Measurements from ENCODE around the gene LRRC66. TPM values are rescaled to one million over a fixed set of nuclear protein-coding genes. Genes with fewer than 3 reads are reported as not detected.

The LRRC66 gene
- total and polyA plus RNA-seq, 7 donors, result 0.36 to 3.9 (median 1.6) TPM

- H3K4me1 ChIP-seq, result peaks cover 0 to 11% (median 5%) of the 10 kb centered on the region in 4 donors
- peak overlapping the region in 1 of 4 donors; percentile 8 for H3K27ac ChIP-seq
- H3K9me3 ChIP-seq, result peaks cover 0 to 3% (median 0%) of the 10 kb centered on the region in 4 donors
- DNase-seq, result no peak
- no peak for TF ChIP-seq EP300 (IDR thresholded peaks at IDR 0.05)
- TF ChIP-seq POLR2A (IDR thresholded peaks at IDR 0.05), result no peak
- TF ChIP-seq, protein P1, sequence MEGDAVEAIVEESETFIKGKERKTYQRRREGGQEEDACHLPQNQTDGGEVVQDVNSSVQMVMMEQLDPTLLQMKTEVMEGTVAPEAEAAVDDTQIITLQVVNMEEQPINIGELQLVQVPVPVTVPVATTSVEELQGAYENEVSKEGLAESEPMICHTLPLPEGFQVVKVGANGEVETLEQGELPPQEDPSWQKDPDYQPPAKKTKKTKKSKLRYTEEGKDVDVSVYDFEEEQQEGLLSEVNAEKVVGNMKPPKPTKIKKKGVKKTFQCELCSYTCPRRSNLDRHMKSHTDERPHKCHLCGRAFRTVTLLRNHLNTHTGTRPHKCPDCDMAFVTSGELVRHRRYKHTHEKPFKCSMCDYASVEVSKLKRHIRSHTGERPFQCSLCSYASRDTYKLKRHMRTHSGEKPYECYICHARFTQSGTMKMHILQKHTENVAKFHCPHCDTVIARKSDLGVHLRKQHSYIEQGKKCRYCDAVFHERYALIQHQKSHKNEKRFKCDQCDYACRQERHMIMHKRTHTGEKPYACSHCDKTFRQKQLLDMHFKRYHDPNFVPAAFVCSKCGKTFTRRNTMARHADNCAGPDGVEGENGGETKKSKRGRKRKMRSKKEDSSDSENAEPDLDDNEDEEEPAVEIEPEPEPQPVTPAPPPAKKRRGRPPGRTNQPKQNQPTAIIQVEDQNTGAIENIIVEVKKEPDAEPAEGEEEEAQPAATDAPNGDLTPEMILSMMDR (IDR thresholded peaks at IDR 0.05), result no peak
- peak in 1 of 4 donors; percentile 23 for TF ChIP-seq POLR2AphosphoS5 (IDR thresholded peaks at IDR 0.05)
- 21 to 59% methylated on average over 4 of the region's 4 CpGs for WGBS, 2 donors
- no peaks in the 10 kb centered on the region for H3K27me3 ChIP-seq
- H3K4me3 ChIP-seq, result no peak overlapping the region
- no peaks in the 10 kb centered on the region for H3K36me3 ChIP-seq
- intact Hi-C loops (cut with DNase I), result no loop called here
These were observed 56.2 kb downstream of the LRRC66 start for GRCh38 chr4:51963841-51964517.

DNA sequence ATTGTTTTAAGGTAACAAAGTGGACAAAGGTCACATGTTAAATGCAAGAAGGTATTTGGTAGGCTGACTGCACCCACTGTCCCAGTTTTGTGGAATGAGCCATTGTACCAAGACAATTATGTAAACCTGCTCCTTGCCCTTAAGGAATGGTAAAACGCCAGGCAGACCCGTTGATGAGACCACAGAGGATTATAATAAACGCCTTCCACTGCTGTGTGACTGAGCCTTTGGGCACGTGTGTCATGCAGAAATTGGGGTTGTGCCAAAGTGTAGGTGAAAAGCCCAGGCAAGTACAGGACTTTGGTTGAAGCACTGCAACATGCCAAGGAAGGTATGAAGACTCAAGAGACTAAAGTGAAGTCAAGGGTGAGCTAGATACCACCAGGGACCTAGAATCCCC is 59.7 kb downstream of the LRRC66 start:
- Histone ChIP-seq H3K27ac (no peak overlapping the region), H3K4me1 (peaks cover 0 to 11% (median 5%) of the 10 kb centered on the region in 4 donors), H3K4me3 (no peak overlapping the region), H3K36me3 (no peaks in the 10 kb centered on the region), H3K27me3 (no peaks in the 10 kb centered on the region), H3K9me3 (no peaks in the 10 kb centered on the region)
- intact Hi-C loops (cut with DNase I), result no loop called here
- TF ChIP-seq POLR2A (IDR thresholded peaks at IDR 0.05), result no peak
- TF ChIP-seq POLR2AphosphoS5 (IDR thresholded peaks at IDR 0.05), result no peak
- no peak for TF ChIP-seq EP300 (IDR thresholded peaks at IDR 0.05)
- TF ChIP-seq, protein P1 (IDR thresholded peaks at IDR 0.05), result no peak
- 10 to 56% methylated on average over 4 of the region's 4 CpGs for WGBS, 2 donors
- no peak for DNase-seq

DNA sequence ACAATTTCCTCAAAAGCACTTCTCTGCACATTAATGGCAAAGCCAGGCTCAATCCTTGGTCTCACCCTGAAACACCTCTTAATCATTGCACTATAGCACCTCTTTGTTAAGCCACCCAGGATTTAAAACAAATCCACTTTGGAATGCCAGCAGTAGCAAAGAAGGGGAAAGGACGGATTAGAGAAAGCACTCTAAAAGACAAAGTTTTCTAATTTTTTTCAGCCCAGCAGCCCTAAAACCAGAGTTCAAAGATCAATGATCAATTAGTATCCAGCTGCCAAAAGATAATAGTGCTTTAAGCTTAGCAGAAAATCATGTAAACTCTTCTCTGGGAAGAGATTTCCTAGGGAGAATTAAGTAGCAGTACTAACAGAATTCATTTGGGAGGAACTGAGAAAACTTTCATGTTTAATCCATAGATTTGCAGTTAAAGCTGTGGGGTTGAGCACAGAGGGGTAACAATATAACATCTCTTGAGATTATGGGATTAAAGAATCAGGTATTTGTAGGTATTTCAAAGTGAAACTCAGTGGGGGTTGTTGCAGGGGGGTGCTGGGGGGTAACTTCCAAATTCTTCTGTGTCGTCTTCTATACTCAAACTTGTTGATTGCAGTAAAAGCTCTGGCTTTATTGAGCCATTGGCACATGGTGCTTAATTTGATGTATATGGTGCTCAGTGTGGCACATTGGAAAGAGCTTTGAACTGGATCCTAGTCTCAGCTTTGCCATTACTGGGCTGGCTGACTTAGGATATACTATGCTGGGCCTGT is 61.8 kb downstream of the LRRC66 start:
- DNase-seq, result no peak
- Histone ChIP-seq H3K4me1 (no peaks in the 10 kb centered on the region), H3K9me3 (no peaks in the 10 kb centered on the region), H3K27me3 (no peaks in the 10 kb centered on the region), H3K4me3 (no peak overlapping the region), H3K36me3 (no peaks in the 10 kb centered on the region), H3K27ac (no peak overlapping the region)
- TF ChIP-seq EP300 (IDR thresholded peaks at IDR 0.05) (no peak), POLR2AphosphoS5 (IDR thresholded peaks at IDR 0.05) (no peak), POLR2A (IDR thresholded peaks at IDR 0.05) (no peak)
- TF ChIP-seq, protein P1 (IDR thresholded peaks at IDR 0.05), result no peak
- 78 to 92% methylated on average over 2 of the region's 2 CpGs for WGBS, 2 donors
- intact Hi-C loops (cut with DNase I), result no loop called here

Small RNAs within 50 kb of the gene (small RNA-seq; reads per million reads assigned to genes)
- gene AC104784.1, result 0 reads per million in 3 donors

Other genes with a start within 250 kb of the LRRC66 start
- gene DCUN1D4, start 177.2 kb downstream of the LRRC66 start, total RNA-seq, result 10 to 100 TPM; 48.6 to 76.2 (median 62.3) TPM
- 10 to 100 TPM in 1 of 3 donors, 1 to 10 TPM in 2; 9.6 to 10.7 (median 9.9) TPM for gene DCUN1D4, start 177.2 kb downstream of the LRRC66 start, polyA plus RNA-seq
- gene SGCB, start 17.9 kb upstream of the LRRC66 start, total RNA-seq, result 10 to 100 TPM; 57.7 to 92.7 (median 78.0) TPM
- 10 to 100 TPM in 1 of 3 donors, 1 to 10 TPM in 2; 3.7 to 11.8 (median 5.4) TPM for gene SGCB, start 17.9 kb upstream of the LRRC66 start, polyA plus RNA-seq
- 10 to 100 TPM in 1 of 4 donors, 1 to 10 TPM in 3; 1.8 to 13.0 (median 2.5) TPM for gene SPATA18, start 30.9 kb upstream of the LRRC66 start, total RNA-seq
- 1 to 10 TPM; 2.6 to 6.6 (median 4.4) TPM for gene SPATA18, start 30.9 kb upstream of the LRRC66 start, polyA plus RNA-seq